ENCODE measurements around the gene LRBA. TPM values are rescaled to one million over a fixed set of nuclear protein-coding genes. Genes with fewer than 3 reads are reported as not detected.

Gene LRBA
- polyA plus RNA-seq, 2 of the 4 experiments (the other 2 are of a cell fraction) = 10.7 to 25.1 TPM

DNA sequence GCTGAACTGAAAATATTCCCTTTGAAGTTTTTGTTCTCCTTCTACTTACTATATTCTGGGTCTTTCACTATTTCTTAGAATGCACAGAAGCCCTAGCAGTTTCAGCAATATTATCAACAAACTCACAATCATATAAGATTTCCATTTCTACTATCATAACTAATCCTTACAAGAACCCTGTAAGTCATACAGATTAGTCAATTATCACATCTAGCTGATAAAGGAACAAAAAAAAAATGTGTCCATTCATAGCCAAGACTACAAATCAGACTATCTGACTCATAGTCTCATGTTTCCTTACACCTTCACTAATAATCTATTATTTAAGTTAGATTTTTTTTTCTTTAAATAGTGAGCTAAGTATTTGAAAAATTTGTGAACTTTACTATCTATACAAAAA lies 72.5 kb downstream of the LRBA start:
- CTCF ChIA-PET = no interaction called here

GRCh38 chr4:150940123-150940522 lies 75.0 kb downstream of the LRBA start:
- Histone ChIP-seq H3K4me1 (no peaks in the 10 kb centered on the region), H3K9me3 (no peaks in the 10 kb centered on the region), H3K4me2 (no peak overlapping the region), H3K4me3 (no peak overlapping the region), H3K27ac (no peak overlapping the region)
- DNase-seq (ENCODE audit: low read depth in 1 of 2, low spot score in 1 of 2) (no peak), ATAC-seq (no peak), FAIRE-seq (no peak)
- ChIA-PET POLR2A (no interaction called here), CTCF (interaction anchor here (0.7 kb wide), 1 partner anchor 1069 kb away, joined by 4 read pairs; no protein-coding TSS in a partner anchor)
- TF ChIP-seq RCOR1 (IDR thresholded peaks at IDR 0.05; ENCODE audit: low read depth, low read length) (no peak), NR3C1 (IDR thresholded peaks at IDR 0.05) (no peak), KDM1A (IDR thresholded peaks at IDR 0.05; ENCODE audit: low read depth) (no peak), MYC (IDR thresholded peaks at IDR 0.05; ENCODE audit: borderline replicate concordance, low read length) (no peak), RARB (CRISPR knock-in tag; IDR thresholded peaks at IDR 0.05) (no peak)

More for the DNA sequence above, 72.5 kb downstream of the LRBA start:
- POLR2A ChIA-PET = no interaction called here
- Histone ChIP-seq H3K9me3 (no peaks in the 10 kb centered on the region), H3K4me2 (no peak overlapping the region), H3K4me3 (no peak overlapping the region), H3K27ac (no peak overlapping the region), H3K4me1 (no peaks in the 10 kb centered on the region)
- no peak for FAIRE-seq
- no peak for TF ChIP-seq FOSL2 (IDR thresholded peaks at IDR 0.05)
- TF ChIP-seq FOSL2 (CRISPR knock-in tag; IDR thresholded peaks at IDR 0.05) = no peak
- TF ChIP-seq TFCP2L1 (CRISPR knock-in tag; IDR thresholded peaks at IDR 0.05) = no peak
- TF ChIP-seq ZSCAN20 (CRISPR knock-in tag; IDR thresholded peaks at IDR 0.05) = no peak
- TF ChIP-seq, protein P1, sequence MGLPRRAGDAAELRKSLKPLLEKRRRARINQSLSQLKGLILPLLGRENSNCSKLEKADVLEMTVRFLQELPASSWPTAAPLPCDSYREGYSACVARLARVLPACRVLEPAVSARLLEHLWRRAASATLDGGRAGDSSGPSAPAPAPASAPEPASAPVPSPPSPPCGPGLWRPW (IDR thresholded peaks at IDR 0.05) = no peak
- no peak for TF ChIP-seq PHF8 (IDR thresholded peaks at IDR 0.05; ENCODE audit: borderline replicate concordance, low read depth)
- ATAC-seq = no peak
- no peak for DNase-seq (ENCODE audit: low read depth in 1 of 2, low spot score in 1 of 2)

GRCh38 chr4:150939530-150939929 lies 75.6 kb downstream of the LRBA start:
- ATAC-seq (no peak), DNase-seq (ENCODE audit: low read depth in 1 of 2, low spot score in 1 of 2) (no peak), FAIRE-seq (no peak)
- ChIA-PET POLR2A (no interaction called here), CTCF (no interaction called here)
- no peak overlapping the region for H3K4me2 ChIP-seq
- H3K9me3 ChIP-seq = no peaks in the 10 kb centered on the region
- no peak for TF ChIP-seq HOXA7 (CRISPR knock-in tag; IDR thresholded peaks at IDR 0.05)
- TF ChIP-seq NFE2L2 (conservative IDR thresholded peaks at IDR 0.05; ENCODE audit: low read length) = no peak
- TF ChIP-seq CBX2 (IDR thresholded peaks at IDR 0.05; ENCODE audit: borderline replicate concordance, low read depth) = no peak
- TF ChIP-seq ZNF302 (CRISPR knock-in tag; IDR thresholded peaks at IDR 0.05) = no peak
- no peak for TF ChIP-seq HMGXB4 (CRISPR knock-in tag; IDR thresholded peaks at IDR 0.05; ENCODE audit: borderline replicate concordance)
- TF ChIP-seq, protein P1 (IDR thresholded peaks at IDR 0.05) = no peak
- no peak for TF ChIP-seq TP53 (CRISPR knock-in tag; IDR thresholded peaks at IDR 0.05)
- no peak for TF ChIP-seq EP300 (IDR thresholded peaks at IDR 0.05)
- no peak for TF ChIP-seq PHF8 (IDR thresholded peaks at IDR 0.05; ENCODE audit: borderline replicate concordance, low read depth)
- no peak for TF ChIP-seq JUN (IDR thresholded peaks at IDR 0.05)
- no peak for TF ChIP-seq RNF2 (IDR thresholded peaks at IDR 0.05; ENCODE audit: borderline replicate concordance, low read depth)
- TF ChIP-seq MYC (IDR thresholded peaks at IDR 0.05; ENCODE audit: borderline replicate concordance, low read length) = no peak
- no peak for TF ChIP-seq EHMT2 (IDR thresholded peaks at IDR 0.05; ENCODE audit: low read depth)
- no peak for TF ChIP-seq SMC3 (IDR thresholded peaks at IDR 0.05)
- TF ChIP-seq, protein P2, sequence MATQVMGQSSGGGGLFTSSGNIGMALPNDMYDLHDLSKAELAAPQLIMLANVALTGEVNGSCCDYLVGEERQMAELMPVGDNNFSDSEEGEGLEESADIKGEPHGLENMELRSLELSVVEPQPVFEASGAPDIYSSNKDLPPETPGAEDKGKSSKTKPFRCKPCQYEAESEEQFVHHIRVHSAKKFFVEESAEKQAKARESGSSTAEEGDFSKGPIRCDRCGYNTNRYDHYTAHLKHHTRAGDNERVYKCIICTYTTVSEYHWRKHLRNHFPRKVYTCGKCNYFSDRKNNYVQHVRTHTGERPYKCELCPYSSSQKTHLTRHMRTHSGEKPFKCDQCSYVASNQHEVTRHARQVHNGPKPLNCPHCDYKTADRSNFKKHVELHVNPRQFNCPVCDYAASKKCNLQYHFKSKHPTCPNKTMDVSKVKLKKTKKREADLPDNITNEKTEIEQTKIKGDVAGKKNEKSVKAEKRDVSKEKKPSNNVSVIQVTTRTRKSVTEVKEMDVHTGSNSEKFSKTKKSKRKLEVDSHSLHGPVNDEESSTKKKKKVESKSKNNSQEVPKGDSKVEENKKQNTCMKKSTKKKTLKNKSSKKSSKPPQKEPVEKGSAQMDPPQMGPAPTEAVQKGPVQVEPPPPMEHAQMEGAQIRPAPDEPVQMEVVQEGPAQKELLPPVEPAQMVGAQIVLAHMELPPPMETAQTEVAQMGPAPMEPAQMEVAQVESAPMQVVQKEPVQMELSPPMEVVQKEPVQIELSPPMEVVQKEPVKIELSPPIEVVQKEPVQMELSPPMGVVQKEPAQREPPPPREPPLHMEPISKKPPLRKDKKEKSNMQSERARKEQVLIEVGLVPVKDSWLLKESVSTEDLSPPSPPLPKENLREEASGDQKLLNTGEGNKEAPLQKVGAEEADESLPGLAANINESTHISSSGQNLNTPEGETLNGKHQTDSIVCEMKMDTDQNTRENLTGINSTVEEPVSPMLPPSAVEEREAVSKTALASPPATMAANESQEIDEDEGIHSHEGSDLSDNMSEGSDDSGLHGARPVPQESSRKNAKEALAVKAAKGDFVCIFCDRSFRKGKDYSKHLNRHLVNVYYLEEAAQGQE (IDR thresholded peaks at IDR 0.05) = no peak
- TF ChIP-seq ZFP36 (IDR thresholded peaks at IDR 0.05; ENCODE audit: borderline replicate concordance, partially characterized antibody) = no peak
- TF ChIP-seq USF2 (IDR thresholded peaks at IDR 0.05) = no peak
- no peak for TF ChIP-seq HEYL (CRISPR knock-in tag; IDR thresholded peaks at IDR 0.05)
- no peak for TF ChIP-seq GATA3 (IDR thresholded peaks at IDR 0.05; ENCODE audit: borderline replicate concordance)
- 96% methylated on average over 3 of the region's 3 CpGs for WGBS (ENCODE audit: missing lambda C conversion rate)
- no peaks in the 10 kb centered on the region for H3K4me1 ChIP-seq
- H3K4me3 ChIP-seq = no peak overlapping the region
- no peak overlapping the region for H3K27ac ChIP-seq

Measured in A549 (cell line).